Measurements from ENCODE around the gene TRPV3.

DNA sequence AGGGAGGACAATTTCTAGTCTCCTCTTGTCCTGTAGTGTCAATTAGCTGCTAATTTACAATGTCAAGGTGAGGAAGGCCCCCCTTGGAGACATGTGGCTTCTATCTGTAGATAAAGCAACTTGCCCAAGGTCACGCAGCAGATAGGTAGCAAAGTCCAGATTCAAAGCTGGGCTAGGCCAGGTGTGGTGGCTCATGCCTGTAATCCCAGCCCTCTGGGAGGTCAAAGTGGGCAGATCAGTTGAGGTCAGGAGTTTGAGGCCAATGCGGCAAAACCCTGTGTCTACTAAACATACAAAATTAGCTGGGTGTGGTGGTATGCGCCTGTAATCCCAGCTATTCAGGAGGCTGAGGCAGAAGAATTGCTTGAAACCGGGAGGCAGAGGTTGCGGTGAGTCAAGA is 11.1 kb downstream of the TRPV3 start:
- TF ChIP-seq POLR2A (IDR thresholded peaks at IDR 0.05): no peak
- TF ChIP-seq CTCF (IDR thresholded peaks at IDR 0.05): no peak

Data from lower leg skin (tissue), 3 donors.